GM10248 (cell line): Measurements from ENCODE around the gene ADAMTS8.

ENCODE experiments used
- CTCF ChIA-PET: fragments of 300-600 bp; sonication (Branson Sonifier 250); formaldehyde crosslinking; extraction: SDS; loops from one replicate; lab custom pipeline; 2021; ENCODE audit warnings: antibody characterized with exemption; lab: Yijun Ruan, JAX
- POLR2A ChIA-PET: fragments of 350-650 bp; sonication (Branson Sonifier 250); formaldehyde crosslinking; extraction: SDS; loops from one replicate; lab custom pipeline; 2020; ENCODE audit warnings: antibody characterized with exemption; lab: Yijun Ruan, JAX
- DNase-seq: peaks from one replicate; pipeline ENCODE4 v3.0.0; 2012; ENCODE audit errors: extremely low spot score
- TF ChIP-seq, protein P1 (sequence below): IDR thresholded peaks from 2 replicates; pipeline ENCODE4 v1.5.1; 2012; ENCODE audit warnings: mild to moderate bottlenecking, low read depth; ENCODE audit errors: extremely low read depth, missing control alignments, control extremely low read depth

The ADAMTS8 gene

GRCh38 chr11:130394615-130395014 lies 33.8 kb downstream of the ADAMTS8 start:
- TF ChIP-seq, protein P1, sequence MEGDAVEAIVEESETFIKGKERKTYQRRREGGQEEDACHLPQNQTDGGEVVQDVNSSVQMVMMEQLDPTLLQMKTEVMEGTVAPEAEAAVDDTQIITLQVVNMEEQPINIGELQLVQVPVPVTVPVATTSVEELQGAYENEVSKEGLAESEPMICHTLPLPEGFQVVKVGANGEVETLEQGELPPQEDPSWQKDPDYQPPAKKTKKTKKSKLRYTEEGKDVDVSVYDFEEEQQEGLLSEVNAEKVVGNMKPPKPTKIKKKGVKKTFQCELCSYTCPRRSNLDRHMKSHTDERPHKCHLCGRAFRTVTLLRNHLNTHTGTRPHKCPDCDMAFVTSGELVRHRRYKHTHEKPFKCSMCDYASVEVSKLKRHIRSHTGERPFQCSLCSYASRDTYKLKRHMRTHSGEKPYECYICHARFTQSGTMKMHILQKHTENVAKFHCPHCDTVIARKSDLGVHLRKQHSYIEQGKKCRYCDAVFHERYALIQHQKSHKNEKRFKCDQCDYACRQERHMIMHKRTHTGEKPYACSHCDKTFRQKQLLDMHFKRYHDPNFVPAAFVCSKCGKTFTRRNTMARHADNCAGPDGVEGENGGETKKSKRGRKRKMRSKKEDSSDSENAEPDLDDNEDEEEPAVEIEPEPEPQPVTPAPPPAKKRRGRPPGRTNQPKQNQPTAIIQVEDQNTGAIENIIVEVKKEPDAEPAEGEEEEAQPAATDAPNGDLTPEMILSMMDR = no peak
- POLR2A ChIA-PET = interaction anchor here (0.6 kb wide), 1 partner anchor 1952 kb away, joined by 4 read pairs; no protein-coding TSS in a partner anchor
- no peak for DNase-seq
- CTCF ChIA-PET = interaction anchor here (1.0 to 1.9 kb wide), 2 partner anchors 8 to 468 kb away, joined by 4 to 5 read pairs; no protein-coding TSS in a partner anchor

- no peak for DNase-seq
- TF ChIP-seq, protein P1 = no peak
- ChIA-PET POLR2A (no interaction called here), CTCF (no interaction called here)
These were observed 36.7 kb downstream of the ADAMTS8 start for GRCh38 chr11:130391711-130392110.

GRCh38 chr11:130390071-130390758 lies 38.2 kb downstream of the ADAMTS8 start:
- TF ChIP-seq, protein P1 = no peak
- DNase-seq = no peak
- POLR2A ChIA-PET = no interaction called here
- CTCF ChIA-PET = no interaction called here

DNA sequence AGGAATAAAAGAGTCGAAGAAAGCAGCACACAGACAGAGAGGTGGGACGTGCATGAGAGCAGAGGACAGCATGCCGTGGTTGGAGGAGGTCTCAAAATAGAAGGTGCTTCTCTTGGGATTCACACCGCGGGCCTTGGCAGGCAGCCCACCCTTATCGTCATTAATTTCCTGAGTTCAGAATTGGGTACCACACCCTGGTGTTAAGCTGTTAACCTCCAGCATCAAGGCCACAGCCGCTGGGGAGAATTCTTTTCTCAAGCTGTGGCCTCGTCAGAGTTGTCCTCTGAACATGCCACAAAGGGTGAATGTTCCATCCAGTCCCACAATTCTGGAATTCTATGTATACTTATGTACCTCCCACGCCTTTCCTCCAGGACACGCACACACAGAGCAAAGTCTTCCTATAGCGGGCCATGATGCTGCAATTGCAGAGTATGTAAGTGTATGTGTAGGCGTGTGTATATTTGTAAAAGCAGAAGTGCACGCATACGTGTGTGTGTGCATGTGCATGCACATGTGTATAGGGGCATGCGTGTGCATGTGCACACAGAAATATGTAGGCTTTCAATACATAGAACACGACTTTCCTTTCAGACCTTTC lies 39.0 kb downstream of the ADAMTS8 start:
- TF ChIP-seq, protein P1 = no peak
- POLR2A ChIA-PET = no interaction called here

GRCh38 chr11:130388607-130389205 lies 39.7 kb downstream of the ADAMTS8 start:
- TF ChIP-seq, protein P1 = no peak
- POLR2A ChIA-PET = no interaction called here
- no peak for DNase-seq
- CTCF ChIA-PET = no interaction called here

More for the DNA sequence above, 39.0 kb downstream of the ADAMTS8 start:
- DNase-seq = no peak
- CTCF ChIA-PET = no interaction called here

- ChIA-PET CTCF (interaction anchor here (1.0 kb wide), 2 partner anchors 9 to 173 kb away, joined by 3 to 4 read pairs; no protein-coding TSS in a partner anchor), POLR2A (no interaction called here)
- no peak for DNase-seq
- TF ChIP-seq, protein P1 = no peak
These were observed 42.4 kb downstream of the ADAMTS8 start for GRCh38 chr11:130386056-130386455.
